Smooth muscle cell (in vitro differentiated cells): ENCODE data around the gene TSC22D1. TPM values are rescaled to one million over a fixed set of nuclear protein-coding genes. Genes with fewer than 3 reads are reported as not detected.
A peak's percentile ranks its signal among the peaks of the same experiment; 100 is the strongest.

Experiments used
- DNase-seq: peaks from one replicate; lab custom pipeline; 2025; ENCODE audit not compliant: unreplicated experiment; lab: John Stamatoyannopoulos, UW
- H2AFZ ChIP-seq: fragments of 200-600 bp; sonication (generic); 2 replicates; pipeline ENCODE4 v1.6.0; 2016; ENCODE audit warnings: antibody characterized with exemption, low read depth, mild to moderate bottlenecking
- H3F3A ChIP-seq: fragments of 200-600 bp; sonication (generic); 2 replicates; pipeline ENCODE4 v1.6.0; 2017; ENCODE audit warnings: antibody characterized with exemption, low read depth
- H3K27ac ChIP-seq: fragments of 200-600 bp; sonication (generic); 2 replicates; pipeline ENCODE4 v1.5.1; 2016; ENCODE audit warnings: low read depth, mild to moderate bottlenecking
- H3K27me3 ChIP-seq: fragments of 200-600 bp; sonication (generic); 2 replicates; pipeline ENCODE4 v1.6.1; 2016; ENCODE audit warnings: low read depth, mild to moderate bottlenecking
- H3K36me3 ChIP-seq: fragments of 200-600 bp; sonication (generic); 2 replicates; pipeline ENCODE4 v1.5.1; 2016; ENCODE audit warnings: low read depth
- H3K4me1 ChIP-seq: fragments of 200-600 bp; sonication (generic); 2 replicates; pipeline ENCODE4 v1.5.1; 2016; ENCODE audit warnings: low read depth
- H3K4me2 ChIP-seq: fragments of 200-600 bp; sonication (generic); 2 replicates; pipeline ENCODE4 v1.6.0; 2016; ENCODE audit warnings: mild to moderate bottlenecking
- H3K4me3 ChIP-seq: fragments of 200-600 bp; sonication (generic); 2 replicates; pipeline ENCODE4 v1.5.1; 2016; ENCODE audit warnings: mild to moderate bottlenecking
- H3K79me2 ChIP-seq: fragments of 200-600 bp; sonication (generic); 2 replicates; pipeline ENCODE4 v1.6.0; 2016; ENCODE audit warnings: low read depth, mild to moderate bottlenecking
- H3K9ac ChIP-seq: fragments of 200-600 bp; sonication (generic); 2 replicates; pipeline ENCODE4 v1.6.0; 2016; ENCODE audit warnings: low read depth
- H3K9me3 ChIP-seq: fragments of 200-600 bp; sonication (generic); replicated peaks from 2 replicates; pipeline ENCODE4 v1.5.1; 2016; ENCODE audit warnings: low read depth
- H4K20me1 ChIP-seq: fragments of 200-600 bp; sonication (generic); 2 replicates; pipeline ENCODE4 v1.6.0; 2016; ENCODE audit warnings: low read depth
- WGBS: methylation state at CpG from one replicate; pipeline ENCODE4 v1.1.7; 2016; ENCODE audit warnings: low lambda C conversion rate; 5-methylcytosine and 5-hydroxymethylcytosine counted together
- polyA plus RNA-seq: library from polyadenylated mRNA; unstranded; fragments of >200 nt; fragmentation: Nextera tagmentation; extraction: Ambion mirVana; gene quantifications from 2 replicates; pipeline ENCODE4 v1.2.1, GENCODE V29; 2016
- total RNA-seq: library from RNA; depleted of rRNA; stranded (reverse); fragments of >200 nt; gene quantifications from 2 replicates; pipeline ENCODE4 v1.2.3, GENCODE V29; 2014
- TF ChIP-seq, protein P1 (sequence below): fragments of 200-600 bp; sonication (generic); IDR thresholded peaks from 2 replicates; pipeline ENCODE4 v1.5.1; 2017; ENCODE audit warnings: borderline replicate concordance, mild to moderate bottlenecking, antibody characterized with exemption; ENCODE audit not compliant: insufficient read depth, poor library complexity, severe bottlenecking

TSC22D1 gene
- total and polyA plus RNA-seq, 2 experiments from 2014 or later = 117 to 159 TPM

GRCh38 chr13:44537248-44537647, 38.9 kb downstream of the TSC22D1 start:
- H3K9ac ChIP-seq = no peak overlapping the region
- H3K4me3 ChIP-seq = no peak overlapping the region
- 63% methylated on average over 2 of the region's 2 CpGs for WGBS
- H3K27me3 ChIP-seq = no peaks in the 10 kb centered on the region
- H3K27ac ChIP-seq = no peak overlapping the region
- H4K20me1 ChIP-seq = peaks cover 27% of the 10 kb centered on the region
- TF ChIP-seq, protein P1, sequence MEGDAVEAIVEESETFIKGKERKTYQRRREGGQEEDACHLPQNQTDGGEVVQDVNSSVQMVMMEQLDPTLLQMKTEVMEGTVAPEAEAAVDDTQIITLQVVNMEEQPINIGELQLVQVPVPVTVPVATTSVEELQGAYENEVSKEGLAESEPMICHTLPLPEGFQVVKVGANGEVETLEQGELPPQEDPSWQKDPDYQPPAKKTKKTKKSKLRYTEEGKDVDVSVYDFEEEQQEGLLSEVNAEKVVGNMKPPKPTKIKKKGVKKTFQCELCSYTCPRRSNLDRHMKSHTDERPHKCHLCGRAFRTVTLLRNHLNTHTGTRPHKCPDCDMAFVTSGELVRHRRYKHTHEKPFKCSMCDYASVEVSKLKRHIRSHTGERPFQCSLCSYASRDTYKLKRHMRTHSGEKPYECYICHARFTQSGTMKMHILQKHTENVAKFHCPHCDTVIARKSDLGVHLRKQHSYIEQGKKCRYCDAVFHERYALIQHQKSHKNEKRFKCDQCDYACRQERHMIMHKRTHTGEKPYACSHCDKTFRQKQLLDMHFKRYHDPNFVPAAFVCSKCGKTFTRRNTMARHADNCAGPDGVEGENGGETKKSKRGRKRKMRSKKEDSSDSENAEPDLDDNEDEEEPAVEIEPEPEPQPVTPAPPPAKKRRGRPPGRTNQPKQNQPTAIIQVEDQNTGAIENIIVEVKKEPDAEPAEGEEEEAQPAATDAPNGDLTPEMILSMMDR = no peak
- H3K4me1 ChIP-seq = peaks cover 13% of the 10 kb centered on the region
- peaks cover 3% of the 10 kb centered on the region for H3K36me3 ChIP-seq
- H2AFZ ChIP-seq = no peak overlapping the region
- no peak for DNase-seq
- H3K79me2 ChIP-seq = peaks cover 3% of the 10 kb centered on the region
- no peaks in the 10 kb centered on the region for H3K9me3 ChIP-seq
- no peaks in the 10 kb centered on the region for H3F3A ChIP-seq
- no peak overlapping the region for H3K4me2 ChIP-seq

DNA sequence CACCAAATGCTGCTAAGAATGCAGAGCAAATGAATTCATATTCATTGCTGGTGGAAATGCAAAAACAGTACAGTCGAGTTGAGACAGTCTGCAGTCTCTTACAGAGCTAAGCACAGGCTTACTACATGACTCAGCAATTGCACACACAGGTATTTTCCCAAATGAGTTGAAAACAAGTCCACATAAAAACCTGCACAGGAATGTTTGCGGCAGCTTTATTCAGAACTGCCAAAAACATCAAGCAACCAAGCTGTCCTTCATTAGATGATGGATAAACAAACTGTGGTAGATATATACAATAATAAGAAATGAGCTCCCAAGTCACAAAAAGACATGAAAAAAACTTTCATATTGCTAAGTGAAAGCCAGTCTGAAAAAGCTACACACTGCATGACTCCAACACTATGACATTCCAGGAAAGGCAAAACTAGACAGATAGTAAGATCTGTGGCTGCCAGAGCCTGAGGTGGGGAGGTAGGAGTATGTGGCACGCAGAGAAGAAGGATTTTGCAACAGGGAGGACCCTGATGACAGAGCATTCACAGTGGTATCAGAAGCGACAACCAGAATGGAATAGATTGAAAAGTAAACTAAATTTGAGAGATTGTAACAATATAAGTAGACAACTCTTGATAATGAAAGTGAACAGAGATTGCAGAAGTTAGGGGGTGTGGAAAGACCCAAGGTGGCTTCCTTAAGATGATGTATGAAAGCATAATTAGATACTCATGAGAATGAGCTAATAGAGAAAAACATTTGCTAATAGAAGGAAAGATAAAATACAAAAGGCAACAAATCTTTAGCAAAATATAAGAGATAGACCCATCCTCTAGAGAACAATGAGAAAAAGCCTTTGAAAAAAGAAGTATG, 52.7 kb downstream of the TSC22D1 start:
- H3K9me3 ChIP-seq = no peaks in the 10 kb centered on the region
- 35% methylated on average over 4 of the region's 4 CpGs for WGBS
- H3K79me2 ChIP-seq = no peaks in the 10 kb centered on the region
- peak overlapping the region; percentile 63 for H3K4me2 ChIP-seq
- H2AFZ ChIP-seq = no peak overlapping the region
- no peaks in the 10 kb centered on the region for H4K20me1 ChIP-seq
- no peaks in the 10 kb centered on the region for H3K36me3 ChIP-seq
- no peaks in the 10 kb centered on the region for H3F3A ChIP-seq
- H3K27me3 ChIP-seq = no peaks in the 10 kb centered on the region
- H3K9ac ChIP-seq = peak overlapping the region; percentile 26
- H3K4me3 ChIP-seq = peak overlapping the region; percentile 24
- H3K4me1 ChIP-seq = peaks cover 18% of the 10 kb centered on the region
- TF ChIP-seq, protein P1 = no peak
- peak overlapping the region; percentile 84 for H3K27ac ChIP-seq
- DNase-seq = no peak

GRCh38 chr13:44519642-44520041, 56.5 kb downstream of the TSC22D1 start:
- TF ChIP-seq, protein P1 = no peak
- no peak overlapping the region for H3K27ac ChIP-seq
- no peaks in the 10 kb centered on the region for H3K27me3 ChIP-seq
- DNase-seq = no peak
- H3K9ac ChIP-seq = no peak overlapping the region
- no peaks in the 10 kb centered on the region for H4K20me1 ChIP-seq
- H2AFZ ChIP-seq = no peak overlapping the region
- H3F3A ChIP-seq = no peaks in the 10 kb centered on the region
- H3K36me3 ChIP-seq = no peaks in the 10 kb centered on the region
- WGBS = 87% methylated on average over 3 of the region's 3 CpGs
- no peak overlapping the region for H3K4me2 ChIP-seq
- no peaks in the 10 kb centered on the region for H3K79me2 ChIP-seq
- no peak overlapping the region for H3K4me3 ChIP-seq
- no peaks in the 10 kb centered on the region for H3K9me3 ChIP-seq
- peaks cover 18% of the 10 kb centered on the region for H3K4me1 ChIP-seq
